Body of pancreas (tissue), 4 donors: Measurements from ENCODE around the gene TNS2. TPM values are rescaled to one million over a fixed set of nuclear protein-coding genes. Genes with fewer than 3 reads are reported as not detected.

Experiments
- ATAC-seq: fragments of 150-250 bp; one replicate; pipeline ENCODE4 v1.9.1; 2016
- DNase-seq, 4 donors: peaks; one replicate each; pipeline ENCODE4 v3.0.0-alpha.2; 2019
- H3K27ac ChIP-seq, 4 donors: fragments of 200-600 bp; sonication (generic); 1 replicate in 3 of 4; 2 replicates in 1 of 4; pipeline versions ENCODE4 v1.5.1 to v1.6.1; 2016 to 2019; ENCODE audit warnings: mild to moderate bottlenecking in 1 of 4, mixed read lengths in 1 of 4, moderate library complexity in 1 of 4
- H3K27me3 ChIP-seq, 2 donors: fragments of 200-600 bp; sonication (generic); one replicate each; pipeline ENCODE4 v1.6.0; 2016; ENCODE audit warnings: mild to moderate bottlenecking in 1 of 2
- H3K36me3 ChIP-seq, 2 donors: fragments of 200-600 bp; sonication (generic); replicated peaks in 1 of 2; 2 replicates each; pipeline ENCODE4 v1.5.1; 2016; ENCODE audit warnings: low read depth in 2 of 2; ENCODE audit not compliant: insufficient read depth in 1 of 2
- H3K4me1 ChIP-seq: fragments of 200-600 bp; sonication (generic); one replicate; pipeline ENCODE4 v1.6.0; 2016
- H3K4me3 ChIP-seq, 2 donors: fragments of 200-600 bp; sonication (generic); 1 replicate in 1 of 2; 2 replicates in 1 of 2; pipeline ENCODE4 v1.5.1; 2016 to 2019
- H3K9me3 ChIP-seq, 3 donors: fragments of 200-600 bp; sonication (generic); 1 replicate in 2 of 3; 2 replicates in 1 of 3; pipeline ENCODE4 v1.5.1; 2016
- CTCF ChIP-seq, 7 experiments: fragments of 450-650 bp in 4 of 7; fragments of 200-600 bp in 3 of 7; sonication (generic) in 3 of 7; IDR thresholded peaks; one replicate each; pipeline ENCODE4 v1.5.1; 2016 to 2019; ENCODE audit warnings: antibody characterized with exemption in 7 of 7
- POLR2A ChIP-seq, 3 donors: fragments of 450-650 bp; IDR thresholded peaks; one replicate each; pipeline ENCODE4 v1.6.1; 2016; ENCODE audit warnings: antibody characterized with exemption in 3 of 3, mild to moderate bottlenecking in 2 of 3
- WGBS, 2 donors: methylation state at CpG; one replicate each; pipeline ENCODE4 v1.1.5; 2017; 5-methylcytosine and 5-hydroxymethylcytosine counted together
- intact Hi-C: fragments of 100-400 bp; cut with DNase I; formaldehyde crosslinking; loops from one replicate; pipeline ENCODE4 v1.15.1; 2023
- total RNA-seq, 2 donors: library from RNA; depleted of rRNA; stranded (reverse); fragments of >200 nt; gene quantifications; one replicate each; pipeline ENCODE4 v1.1.0, GENCODE V29; 2016

The TNS2 gene
- total RNA-seq, 2 donors from 2014 or later: 75.5 to 113 TPM

GRCh38 chr12:53098354-53098981 is 48.6 kb downstream of the TNS2 start:
- no peaks in the 10 kb centered on the region for H3K27me3 ChIP-seq
- DNase-seq (no peak), ATAC-seq (no peak)
- H3K27ac ChIP-seq: peak overlapping the region; percentile 25 to 68 (median 56)
- WGBS, 2 donors: 61 to 77% methylated on average over 13 of the region's 13 CpGs
- TF ChIP-seq POLR2A (IDR thresholded peaks at IDR 0.05): no peak
- TF ChIP-seq CTCF (IDR thresholded peaks at IDR 0.05): no peak
- no peaks in the 10 kb centered on the region for H3K9me3 ChIP-seq
- intact Hi-C loops: no loop called here
- peaks cover 44% of the 10 kb centered on the region for H3K4me1 ChIP-seq
- H3K4me3 ChIP-seq: no peak overlapping the region
- no peaks in the 10 kb centered on the region for H3K36me3 ChIP-seq

GRCh38 chr12:53099071-53099882 is 49.4 kb downstream of the TNS2 start:
- DNase-seq: peak; percentile 87 to 89 (median 88)
- Histone ChIP-seq H3K9me3 (no peaks in the 10 kb centered on the region), H3K4me1 (peaks cover 46% of the 10 kb centered on the region), H3K27ac (peak overlapping the region; percentile 12 to 68 (median 56)), H3K4me3 (no peak overlapping the region), H3K36me3 (no peaks in the 10 kb centered on the region), H3K27me3 (no peaks in the 10 kb centered on the region)
- intact Hi-C loops: no loop called here
- TF ChIP-seq CTCF (IDR thresholded peaks at IDR 0.05) (peak; percentile 87 to 100 (median 97)), POLR2A (IDR thresholded peaks at IDR 0.05) (no peak)
- 19 to 29% methylated on average over 6 of the region's 6 CpGs for WGBS, 2 donors
- ATAC-seq: peak; percentile 65

GRCh38 chr12:53100466-53101151 is 50.7 kb downstream of the TNS2 start:
- no peaks in the 10 kb centered on the region for H3K27me3 ChIP-seq
- H3K4me1 ChIP-seq: peaks cover 46% of the 10 kb centered on the region
- no peak for ATAC-seq
- H3K36me3 ChIP-seq: no peaks in the 10 kb centered on the region
- no peaks in the 10 kb centered on the region for H3K9me3 ChIP-seq
- intact Hi-C loops: loop anchor here (5.0 kb wide), 1 partner anchor 33 kb away; no protein-coding TSS in a partner anchor
- no peak overlapping the region for H3K4me3 ChIP-seq
- TF ChIP-seq POLR2A (IDR thresholded peaks at IDR 0.05): no peak
- TF ChIP-seq CTCF (IDR thresholded peaks at IDR 0.05): no peak
- H3K27ac ChIP-seq: no peak overlapping the region
- no peak for DNase-seq
- WGBS, 2 donors: 89 to 97% methylated on average over 9 to 13 of the region's 13 CpGs

GRCh38 chr12:53101266-53101665 is 51.4 kb downstream of the TNS2 start:
- intact Hi-C loops: loop anchor here (5.0 kb wide), 1 partner anchor 34 kb away; no protein-coding TSS in a partner anchor
- no peaks in the 10 kb centered on the region for H3K36me3 ChIP-seq
- TF ChIP-seq CTCF (IDR thresholded peaks at IDR 0.05) (no peak), POLR2A (IDR thresholded peaks at IDR 0.05) (no peak)
- H3K4me3 ChIP-seq: no peak overlapping the region
- H3K27ac ChIP-seq: no peak overlapping the region
- no peaks in the 10 kb centered on the region for H3K27me3 ChIP-seq
- WGBS, 2 donors: 83 to 92% methylated on average over 7 of the region's 7 CpGs
- DNase-seq (no peak), ATAC-seq (no peak)
- no peaks in the 10 kb centered on the region for H3K9me3 ChIP-seq
- H3K4me1 ChIP-seq: peaks cover 46% of the 10 kb centered on the region
